ENCODE data around the gene HS1BP3.
A peak's percentile ranks its signal among the peaks of the same experiment; 100 is the strongest.

The HS1BP3 gene

DNA sequence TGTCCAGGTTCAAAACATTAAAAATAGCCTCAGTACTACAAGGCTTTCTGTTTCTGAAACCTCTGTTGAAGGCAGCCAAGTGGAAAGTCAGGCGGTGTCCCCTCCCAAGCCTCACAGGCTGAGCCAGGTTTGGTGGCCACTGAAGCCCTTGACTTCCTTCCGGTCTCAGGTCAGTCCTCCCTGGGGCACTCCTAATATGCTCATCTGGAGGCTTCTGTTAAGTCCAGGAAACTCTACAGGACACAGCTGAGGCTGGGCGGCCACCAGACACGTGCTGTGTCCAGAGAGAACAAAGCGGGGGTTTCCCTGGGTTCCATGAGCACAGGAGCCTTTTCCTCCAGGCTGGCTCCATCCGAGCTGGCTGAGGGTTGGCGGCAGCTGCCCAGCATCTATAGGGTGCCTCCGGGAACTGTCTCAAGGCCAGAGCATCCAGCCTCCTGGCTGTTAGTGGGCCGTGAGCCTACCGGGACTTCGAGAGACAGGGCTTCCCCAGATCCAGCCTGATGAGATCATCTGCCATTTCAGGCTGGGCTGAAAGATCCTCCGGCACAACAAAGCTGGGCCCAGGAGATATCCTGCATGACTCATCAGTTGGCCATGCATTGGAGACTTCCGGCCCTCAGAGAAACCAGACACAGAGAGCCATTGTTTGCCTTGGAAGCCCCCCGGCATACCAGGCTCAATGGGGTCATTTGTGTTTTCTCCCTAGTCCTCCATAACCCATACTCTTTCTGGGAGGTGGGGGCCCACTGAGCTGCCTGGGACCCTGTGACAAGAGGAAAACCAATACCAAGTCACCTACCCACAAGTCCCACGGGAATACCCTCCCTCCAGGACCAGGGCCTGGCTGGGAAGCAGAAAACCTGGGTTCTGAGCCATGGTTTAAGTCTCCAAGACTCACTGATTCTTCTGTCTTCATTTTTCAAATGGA lies 71.7 kb downstream of the HS1BP3 start:
- peaks cover 0 to 6% of the 10 kb centered on the region in 2 donors for H3K9me3 ChIP-seq (ENCODE audit: control insufficient read depth in 1 of 2, low read length in 2 of 2)
- no peaks in the 10 kb centered on the region for H3K27me3 ChIP-seq (ENCODE audit: control insufficient read depth in 1 of 2, insufficient read depth in 2 of 2, low read length in 2 of 2)
- H3K4me1 ChIP-seq (ENCODE audit: control insufficient read depth in 1 of 2, insufficient read depth in 2 of 2, low read length in 2 of 2): peaks cover 32 to 39% of the 10 kb centered on the region in 2 donors
- H3K4me3 ChIP-seq (ENCODE audit: low read depth in 1 of 2, low read length in 2 of 2): no peak overlapping the region
- H3K9ac ChIP-seq (ENCODE audit: low read depth in 1 of 2, low read length in 2 of 2): no peak overlapping the region
- no peaks in the 10 kb centered on the region for H3K36me3 ChIP-seq (ENCODE audit: control insufficient read depth in 1 of 2, insufficient read depth in 2 of 2, low read length in 2 of 2)
- H3K27ac ChIP-seq (ENCODE audit: low read depth, low read length): peak overlapping the region; percentile 76

DNA sequence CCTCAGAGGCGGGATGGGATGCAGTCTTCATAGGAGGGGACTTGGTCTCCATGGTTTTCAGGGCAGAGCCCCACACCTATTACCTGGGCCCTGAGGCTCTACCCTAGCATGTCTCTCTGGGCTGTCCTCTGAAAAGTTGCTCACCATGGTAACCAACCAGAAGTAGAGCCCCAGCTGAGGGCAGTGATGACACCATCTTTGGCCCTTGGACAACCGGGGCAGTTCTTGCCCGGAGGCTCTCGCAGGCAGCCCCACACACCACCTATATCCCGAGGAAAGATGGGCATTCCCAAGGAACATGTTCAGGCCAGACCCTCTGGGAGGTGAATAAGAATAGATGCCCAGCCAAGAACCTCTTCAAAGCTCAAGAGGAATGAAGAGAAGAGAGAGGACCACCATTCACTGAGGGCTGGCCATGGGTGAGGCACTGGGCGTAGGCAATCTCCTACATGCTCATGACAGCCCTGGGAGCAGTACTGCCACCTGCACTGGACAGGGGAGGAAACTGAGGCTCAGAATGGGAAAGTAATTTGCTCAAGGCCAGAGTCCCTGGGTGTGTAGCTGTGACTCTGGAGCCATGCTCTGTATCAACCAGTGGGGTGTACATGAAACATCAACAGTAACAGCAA lies 72.5 kb downstream of the HS1BP3 start:
- Histone ChIP-seq H3K9ac (ENCODE audit: low read depth in 1 of 2, low read length in 2 of 2) (no peak overlapping the region), H3K4me1 (ENCODE audit: control insufficient read depth in 1 of 2, insufficient read depth in 2 of 2, low read length in 2 of 2) (peaks cover 32 to 39% of the 10 kb centered on the region in 2 donors), H3K4me3 (ENCODE audit: low read depth in 1 of 2, low read length in 2 of 2) (no peak overlapping the region), H3K9me3 (ENCODE audit: control insufficient read depth in 1 of 2, low read length in 2 of 2) (peaks cover 0 to 6% of the 10 kb centered on the region in 2 donors), H3K27ac (ENCODE audit: low read depth, low read length) (peak overlapping the region; percentile 76), H3K36me3 (ENCODE audit: control insufficient read depth in 1 of 2, insufficient read depth in 2 of 2, low read length in 2 of 2) (no peaks in the 10 kb centered on the region), H3K27me3 (ENCODE audit: control insufficient read depth in 1 of 2, insufficient read depth in 2 of 2, low read length in 2 of 2) (no peaks in the 10 kb centered on the region)

DNA sequence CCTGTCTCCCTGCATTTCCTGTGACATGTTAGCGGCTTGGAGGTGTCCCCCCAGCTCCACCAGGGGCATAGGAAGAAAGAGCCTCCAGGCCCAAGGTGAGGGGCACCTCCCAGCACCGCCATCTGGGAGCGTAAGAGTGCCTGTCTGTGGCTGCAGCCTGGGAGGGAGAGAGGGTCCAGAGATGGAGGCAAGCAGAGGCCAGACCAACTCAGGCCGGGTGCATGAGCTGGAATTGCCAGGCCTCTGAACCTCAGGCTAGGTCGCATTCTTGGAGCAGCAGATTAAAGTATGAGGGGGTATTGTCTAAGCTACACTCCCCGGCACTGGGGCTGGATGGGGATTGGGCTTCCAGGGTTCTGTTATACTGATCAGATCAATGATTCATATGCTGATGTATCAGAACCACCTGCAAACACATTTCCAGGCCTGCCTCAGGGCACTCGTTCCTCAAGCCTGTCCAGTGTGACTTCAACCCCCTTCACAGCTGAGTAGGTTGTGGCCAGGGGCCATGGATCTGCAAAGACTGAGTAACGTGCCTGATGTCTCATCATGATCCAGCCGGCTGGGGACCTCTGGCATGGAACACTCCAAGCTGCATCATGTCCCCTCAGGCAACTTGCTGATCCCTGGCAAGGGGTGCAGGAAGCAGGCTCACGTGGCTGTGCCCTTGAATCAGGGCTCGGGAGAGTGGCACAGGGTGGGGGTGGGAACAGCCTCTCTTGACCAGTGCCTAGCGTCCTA lies 73.2 kb downstream of the HS1BP3 start:
- peaks cover 32 to 39% of the 10 kb centered on the region in 2 donors for H3K4me1 ChIP-seq (ENCODE audit: control insufficient read depth in 1 of 2, insufficient read depth in 2 of 2, low read length in 2 of 2)
- H3K4me3 ChIP-seq (ENCODE audit: low read depth in 1 of 2, low read length in 2 of 2): no peak overlapping the region
- no peaks in the 10 kb centered on the region for H3K36me3 ChIP-seq (ENCODE audit: control insufficient read depth in 1 of 2, insufficient read depth in 2 of 2, low read length in 2 of 2)
- no peak overlapping the region for H3K9ac ChIP-seq (ENCODE audit: low read depth in 1 of 2, low read length in 2 of 2)
- H3K27ac ChIP-seq (ENCODE audit: low read depth, low read length): peak overlapping the region; percentile 76
- H3K9me3 ChIP-seq (ENCODE audit: control insufficient read depth in 1 of 2, low read length in 2 of 2): peaks cover 0 to 6% of the 10 kb centered on the region in 2 donors
- no peaks in the 10 kb centered on the region for H3K27me3 ChIP-seq (ENCODE audit: control insufficient read depth in 1 of 2, insufficient read depth in 2 of 2, low read length in 2 of 2)

DNA sequence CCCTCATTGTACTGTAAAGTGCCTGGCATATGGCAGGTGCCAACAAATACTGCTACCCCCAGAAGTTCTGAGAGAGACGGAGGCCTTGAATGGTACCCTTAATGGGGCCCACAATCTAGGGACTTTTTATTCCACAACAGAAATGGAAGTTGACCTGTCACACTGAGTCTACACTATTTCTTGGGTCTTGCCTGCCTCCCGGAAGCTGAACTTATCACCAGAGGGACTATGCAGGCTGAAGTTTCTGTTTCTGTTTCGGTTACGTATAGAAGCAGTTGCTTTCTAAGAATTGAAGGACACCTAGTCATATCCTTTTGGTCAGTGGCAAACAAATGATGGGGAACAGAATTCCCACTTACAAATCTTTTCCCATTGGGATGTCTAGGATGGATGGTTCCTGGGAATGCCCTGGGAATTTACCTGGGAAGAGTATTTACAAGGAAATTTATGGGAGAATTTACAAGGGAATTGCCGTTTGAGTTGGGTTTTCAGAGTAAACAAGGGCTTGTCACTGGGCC lies 74.2 kb downstream of the HS1BP3 start:
- Histone ChIP-seq H3K9me3 (ENCODE audit: control insufficient read depth in 1 of 2, low read length in 2 of 2) (peaks cover 0 to under 1% of the 10 kb centered on the region in 2 donors), H3K27me3 (ENCODE audit: control insufficient read depth in 1 of 2, insufficient read depth in 2 of 2, low read length in 2 of 2) (no peaks in the 10 kb centered on the region), H3K27ac (ENCODE audit: low read depth, low read length) (peak overlapping the region; percentile 37), H3K36me3 (ENCODE audit: control insufficient read depth in 1 of 2, insufficient read depth in 2 of 2, low read length in 2 of 2) (no peaks in the 10 kb centered on the region), H3K9ac (ENCODE audit: low read depth in 1 of 2, low read length in 2 of 2) (peak overlapping the region; percentile 7 to 15), H3K4me3 (ENCODE audit: low read depth in 1 of 2, low read length in 2 of 2) (peak overlapping the region; percentile 32 to 34), H3K4me1 (ENCODE audit: control insufficient read depth in 1 of 2, insufficient read depth in 2 of 2, low read length in 2 of 2) (peaks cover 33 to 43% of the 10 kb centered on the region in 2 donors)

DNA sequence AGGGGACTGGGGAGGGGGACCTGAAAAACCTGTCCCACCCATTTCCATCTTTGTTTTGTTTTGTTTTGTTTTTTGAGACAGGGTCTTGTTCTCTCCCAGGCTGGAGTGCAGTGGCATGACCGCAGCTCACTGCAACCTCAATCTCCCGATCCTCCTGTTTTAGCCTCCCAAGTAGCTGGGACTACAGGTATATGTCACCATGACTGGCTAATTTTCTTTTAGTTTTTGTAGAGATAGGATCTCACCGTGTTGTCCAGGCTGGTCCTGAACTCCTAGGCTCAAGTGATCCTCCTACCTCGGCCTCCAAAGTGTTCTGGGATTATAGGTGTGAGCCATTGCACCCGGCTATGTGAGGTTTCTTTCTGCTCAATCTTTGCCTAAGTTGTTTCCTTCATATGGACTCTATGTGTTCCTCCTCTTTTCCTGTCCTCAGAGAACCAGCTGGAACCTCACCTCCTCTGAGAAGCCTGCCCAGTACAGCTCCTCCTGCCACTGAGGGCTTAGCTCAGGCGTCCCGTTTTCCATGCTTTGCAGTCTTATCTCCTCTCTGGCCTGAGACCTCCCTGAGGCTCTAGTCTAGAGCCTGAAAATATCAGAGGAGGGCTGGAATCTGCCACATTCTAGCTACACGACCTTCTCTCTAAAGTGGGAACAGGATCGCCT lies 74.8 kb downstream of the HS1BP3 start:
- H3K4me3 ChIP-seq (ENCODE audit: low read depth in 1 of 2, low read length in 2 of 2): peak overlapping the region in 1 of 2 donors; percentile 13

DNA sequence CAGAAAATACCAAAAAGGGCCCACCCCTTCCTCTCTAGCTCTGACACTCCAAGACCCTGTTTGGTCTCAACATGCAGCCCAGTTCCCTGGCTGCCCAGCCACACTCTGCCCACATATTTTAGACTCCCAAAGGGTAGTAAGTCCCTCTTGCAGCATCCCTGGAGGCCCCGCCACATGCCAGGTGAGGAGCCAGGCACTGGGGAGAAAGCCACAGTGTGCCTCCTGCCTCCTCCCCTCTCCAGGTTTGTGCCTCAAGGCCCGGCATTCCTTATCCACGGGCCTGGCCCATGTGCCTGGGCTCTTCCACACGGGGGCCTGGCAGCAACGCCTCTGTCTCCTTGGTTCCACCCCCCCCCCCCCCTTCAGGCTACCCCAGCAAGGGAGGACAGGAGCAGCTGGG lies 75.5 kb downstream of the HS1BP3 start:
- H3K4me3 ChIP-seq (ENCODE audit: low read depth in 1 of 2, low read length in 2 of 2): no peak overlapping the region
- H3K27me3 ChIP-seq (ENCODE audit: control insufficient read depth in 1 of 2, insufficient read depth in 2 of 2, low read length in 2 of 2): no peaks in the 10 kb centered on the region
- H3K27ac ChIP-seq (ENCODE audit: low read depth, low read length): no peak overlapping the region
- H3K4me1 ChIP-seq (ENCODE audit: control insufficient read depth in 1 of 2, insufficient read depth in 2 of 2, low read length in 2 of 2): peaks cover 44 to 51% of the 10 kb centered on the region in 2 donors
- H3K9ac ChIP-seq (ENCODE audit: low read depth in 1 of 2, low read length in 2 of 2): no peak overlapping the region
- no peaks in the 10 kb centered on the region for H3K9me3 ChIP-seq (ENCODE audit: control insufficient read depth in 1 of 2, low read length in 2 of 2)
- no peaks in the 10 kb centered on the region for H3K36me3 ChIP-seq (ENCODE audit: control insufficient read depth in 1 of 2, insufficient read depth in 2 of 2, low read length in 2 of 2)

More for the DNA sequence above, 74.8 kb downstream of the HS1BP3 start:
- Histone ChIP-seq H3K9me3 (ENCODE audit: control insufficient read depth in 1 of 2, low read length in 2 of 2) (no peaks in the 10 kb centered on the region), H3K9ac (ENCODE audit: low read depth in 1 of 2, low read length in 2 of 2) (peak overlapping the region; percentile 7 to 15), H3K27me3 (ENCODE audit: control insufficient read depth in 1 of 2, insufficient read depth in 2 of 2, low read length in 2 of 2) (no peaks in the 10 kb centered on the region), H3K36me3 (ENCODE audit: control insufficient read depth in 1 of 2, insufficient read depth in 2 of 2, low read length in 2 of 2) (no peaks in the 10 kb centered on the region), H3K4me1 (ENCODE audit: control insufficient read depth in 1 of 2, insufficient read depth in 2 of 2, low read length in 2 of 2) (peaks cover 39 to 49% of the 10 kb centered on the region in 2 donors), H3K27ac (ENCODE audit: low read depth, low read length) (peak overlapping the region; percentile 37)

DNA sequence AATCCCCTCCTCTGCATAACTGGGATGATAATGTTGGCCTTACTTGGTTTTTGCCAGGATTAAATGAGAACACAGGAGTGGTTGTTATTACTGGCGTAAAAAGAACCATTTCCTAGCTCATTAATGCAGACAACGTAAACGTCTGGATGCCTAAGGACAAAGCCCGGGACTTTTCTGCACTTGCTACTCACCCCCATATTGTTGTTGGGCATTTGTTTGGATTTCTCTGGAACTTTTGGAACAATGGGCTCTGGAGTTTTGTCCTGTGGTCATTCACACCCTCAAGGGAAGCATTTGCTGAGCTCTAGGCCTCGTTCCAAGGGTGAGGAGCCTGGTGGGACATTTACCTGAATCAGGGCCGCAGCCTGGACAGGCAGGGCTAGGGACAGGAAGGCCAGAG lies 76.0 kb downstream of the HS1BP3 start:
- no peak overlapping the region for H3K4me3 ChIP-seq (ENCODE audit: low read depth in 1 of 2, low read length in 2 of 2)
- no peak overlapping the region for H3K9ac ChIP-seq (ENCODE audit: low read depth in 1 of 2, low read length in 2 of 2)
- H3K27me3 ChIP-seq (ENCODE audit: control insufficient read depth in 1 of 2, insufficient read depth in 2 of 2, low read length in 2 of 2): no peaks in the 10 kb centered on the region
- no peak overlapping the region for H3K27ac ChIP-seq (ENCODE audit: low read depth, low read length)
- peaks cover 44 to 49% of the 10 kb centered on the region in 2 donors for H3K4me1 ChIP-seq (ENCODE audit: control insufficient read depth in 1 of 2, insufficient read depth in 2 of 2, low read length in 2 of 2)
- no peaks in the 10 kb centered on the region for H3K36me3 ChIP-seq (ENCODE audit: control insufficient read depth in 1 of 2, insufficient read depth in 2 of 2, low read length in 2 of 2)
- no peaks in the 10 kb centered on the region for H3K9me3 ChIP-seq (ENCODE audit: control insufficient read depth in 1 of 2, low read length in 2 of 2)

DNA sequence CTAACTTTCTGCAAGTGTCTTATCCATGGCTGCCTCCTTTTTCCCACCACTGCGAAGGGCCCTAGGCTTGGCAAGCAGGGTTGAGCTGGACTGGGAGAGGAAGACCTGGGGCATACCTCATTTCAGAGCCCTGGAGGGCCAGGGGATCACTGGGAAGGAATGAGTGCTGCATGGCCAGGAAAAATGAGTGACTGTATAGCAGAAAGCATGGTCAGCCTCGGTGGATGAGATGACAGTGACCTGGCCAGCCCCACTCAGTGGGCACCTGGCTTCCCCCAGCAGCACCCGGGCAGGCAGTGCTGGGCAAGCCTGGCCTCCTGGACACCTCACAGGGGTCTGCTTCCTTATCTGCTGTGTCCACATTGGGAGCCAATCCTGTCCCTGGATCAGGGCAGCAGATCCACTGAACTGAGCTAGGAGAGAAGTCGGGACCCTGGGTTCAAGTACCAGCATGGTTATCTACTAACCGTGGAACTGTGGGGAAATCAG lies 76.4 kb downstream of the HS1BP3 start:
- Histone ChIP-seq H3K4me3 (ENCODE audit: low read depth in 1 of 2, low read length in 2 of 2) (no peak overlapping the region), H3K27me3 (ENCODE audit: control insufficient read depth in 1 of 2, insufficient read depth in 2 of 2, low read length in 2 of 2) (no peaks in the 10 kb centered on the region), H3K9ac (ENCODE audit: low read depth in 1 of 2, low read length in 2 of 2) (no peak overlapping the region), H3K36me3 (ENCODE audit: control insufficient read depth in 1 of 2, insufficient read depth in 2 of 2, low read length in 2 of 2) (no peaks in the 10 kb centered on the region), H3K27ac (ENCODE audit: low read depth, low read length) (no peak overlapping the region), H3K9me3 (ENCODE audit: control insufficient read depth in 1 of 2, low read length in 2 of 2) (no peaks in the 10 kb centered on the region), H3K4me1 (ENCODE audit: control insufficient read depth in 1 of 2, insufficient read depth in 2 of 2, low read length in 2 of 2) (peaks cover 39 to 45% of the 10 kb centered on the region in 2 donors)

DNA sequence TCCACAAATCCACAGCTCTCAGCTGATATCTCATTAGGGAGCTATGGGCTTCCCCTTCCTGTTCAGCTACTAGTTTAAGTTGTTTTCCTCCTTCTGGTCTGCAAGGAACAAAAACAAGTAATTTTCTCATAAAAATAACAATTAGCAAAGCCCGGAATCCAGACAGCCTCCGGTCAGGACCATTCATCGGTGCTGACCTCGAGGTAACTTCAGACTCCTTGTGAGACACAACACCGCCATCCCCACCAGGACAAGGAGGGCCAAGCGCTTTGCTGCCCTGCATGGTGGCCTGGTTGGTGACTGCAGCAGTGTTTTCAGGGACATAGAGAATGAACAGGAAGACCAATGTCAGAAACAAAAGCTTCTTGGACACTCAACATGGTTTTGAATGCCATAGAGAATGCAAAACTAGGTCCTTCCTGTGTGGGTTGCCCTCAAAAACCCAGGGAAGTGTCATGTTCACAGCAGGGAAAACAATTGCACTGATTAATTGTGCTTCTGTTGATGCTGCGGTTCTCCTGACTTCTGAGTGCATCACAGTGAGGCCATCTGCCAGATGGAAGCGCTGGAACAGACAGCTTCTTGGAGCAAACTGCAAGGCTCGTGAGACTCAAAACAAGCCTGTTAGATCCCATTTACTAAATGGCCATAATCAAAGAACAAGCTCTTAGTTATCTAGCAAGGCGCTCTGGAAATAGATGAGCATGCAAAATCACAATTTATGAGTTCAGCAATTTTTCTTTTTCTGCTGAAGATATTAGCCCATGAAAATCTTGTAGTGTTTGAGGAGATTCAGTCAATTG lies 77.1 kb downstream of the HS1BP3 start:
- Histone ChIP-seq H3K27ac (ENCODE audit: low read depth, low read length) (no peak overlapping the region), H3K9ac (ENCODE audit: low read depth in 1 of 2, low read length in 2 of 2) (no peak overlapping the region), H3K4me1 (ENCODE audit: control insufficient read depth in 1 of 2, insufficient read depth in 2 of 2, low read length in 2 of 2) (peaks cover 32 to 38% of the 10 kb centered on the region in 2 donors)

More for the DNA sequence above, 77.1 kb downstream of the HS1BP3 start:
- no peak overlapping the region for H3K4me3 ChIP-seq (ENCODE audit: low read depth in 1 of 2, low read length in 2 of 2)
- no peaks in the 10 kb centered on the region for H3K9me3 ChIP-seq (ENCODE audit: control insufficient read depth in 1 of 2, low read length in 2 of 2)
- H3K36me3 ChIP-seq (ENCODE audit: control insufficient read depth in 1 of 2, insufficient read depth in 2 of 2, low read length in 2 of 2): no peaks in the 10 kb centered on the region
- H3K27me3 ChIP-seq (ENCODE audit: control insufficient read depth in 1 of 2, insufficient read depth in 2 of 2, low read length in 2 of 2): no peaks in the 10 kb centered on the region

Measured in duodenal mucosa (tissue), 2 donors.